Colonic mucosa (tissue), 4 donors: ENCODE measurements around the gene VPS33B. TPM values are rescaled to one million over a fixed set of nuclear protein-coding genes. Genes with fewer than 3 reads are reported as not detected.

Experiments
- DNase-seq: peaks from one replicate; pipeline ENCODE4 v3.0.0-alpha.2; 2020
- H3K27ac ChIP-seq: fragments of 200-600 bp; one replicate; pipeline ENCODE4 v1.8.0; 2021
- H3K27me3 ChIP-seq: fragments of 200-600 bp; one replicate; pipeline ENCODE4 v1.8.0; 2021
- H3K36me3 ChIP-seq: fragments of 200-600 bp; one replicate; pipeline ENCODE4 v1.8.0; 2021
- H3K4me1 ChIP-seq: fragments of 200-600 bp; one replicate; pipeline ENCODE4 v1.8.0; 2021; ENCODE audit warnings: mild to moderate bottlenecking
- H3K4me3 ChIP-seq: fragments of 200-600 bp; one replicate; pipeline ENCODE4 v1.8.0; 2021
- H3K9ac ChIP-seq, 2 donors: one replicate each; pipeline ENCODE4 v1.7.0; 2013; ENCODE audit warnings: control low read depth in 2 of 2, low read depth in 2 of 2, low read length in 2 of 2
- H3K9me3 ChIP-seq: fragments of 200-600 bp; one replicate; pipeline ENCODE4 v1.8.0; 2021
- CTCF ChIP-seq: fragments of 200-600 bp; IDR thresholded peaks from one replicate; pipeline ENCODE4 v1.8.0; 2022; ENCODE audit warnings: antibody characterized with exemption, mild to moderate bottlenecking
- intact Hi-C: fragments of 100-400 bp; cut with DNase I; formaldehyde crosslinking; loops from one replicate; pipeline ENCODE4 v1.14.1; 2022
- total RNA-seq, 2 donors: library from RNA; stranded (reverse); fragmentation: NEBNext Ultra II Directional in 1 of 2; extraction: Animal tissue kit (Norgen Biotek cat#: 25700) in 1 of 2; gene quantifications; one replicate each; pipeline ENCODE4 v1.2.1, GENCODE V29; 2021
- donor health status: healthy.
- donor health status: DM: no; HTN: no; CAD: no.
- donor health status: DM: no; HTN: no; CAD: no.

The VPS33B gene
- total RNA-seq, 2 donors from 2014 or later = 18.0 to 18.1 TPM

GRCh38 chr15:90994417-90995311, 27.7 kb downstream of the VPS33B start, which contains the start of gene PRC1:
Gene PRC1, minus strand, starts transcription at chr15:90994535. Its CDS starts 118 bp downstream, at chr15:90994417.
- H3K27me3 ChIP-seq = no peaks in the 10 kb centered on the region
- no peaks in the 10 kb centered on the region for H3K36me3 ChIP-seq
- H3K4me3 ChIP-seq = peak within 1 kb of the TSS; percentile 99
- H3K27ac ChIP-seq = peak within 1 kb of the TSS; percentile 71
- peak within 1 kb of the TSS; percentile 88 to 98 for H3K9ac ChIP-seq
- peak; percentile 98 for DNase-seq
- intact Hi-C loops = no loop called here
- no peak for TF ChIP-seq CTCF
- H3K4me1 ChIP-seq = peaks cover 6% of the 10 kb centered on the region
- no peaks in the 10 kb centered on the region for H3K9me3 ChIP-seq

GRCh38 chr15:90994059-90994416, 28.4 kb downstream of the VPS33B start:
- Histone ChIP-seq H3K27ac (peak overlapping the region; percentile 71), H3K27me3 (no peaks in the 10 kb centered on the region), H3K36me3 (no peaks in the 10 kb centered on the region), H3K9me3 (no peaks in the 10 kb centered on the region), H3K4me1 (peaks cover 6% of the 10 kb centered on the region), H3K4me3 (peak overlapping the region; percentile 99), H3K9ac (peak overlapping the region; percentile 88 to 98)
- intact Hi-C loops = no loop called here
- DNase-seq = peak; percentile 25
- no peak for TF ChIP-seq CTCF

GRCh38 chr15:90991587-90992285, 30.7 kb downstream of the VPS33B start:
- TF ChIP-seq CTCF = no peak
- no peaks in the 10 kb centered on the region for H3K36me3 ChIP-seq
- DNase-seq = no peak
- no peak overlapping the region for H3K4me3 ChIP-seq
- no peaks in the 10 kb centered on the region for H3K27me3 ChIP-seq
- intact Hi-C loops = no loop called here
- H3K27ac ChIP-seq = no peak overlapping the region
- no peak overlapping the region for H3K9ac ChIP-seq
- peaks cover 6% of the 10 kb centered on the region for H3K4me1 ChIP-seq
- no peaks in the 10 kb centered on the region for H3K9me3 ChIP-seq

- H3K36me3 ChIP-seq = no peaks in the 10 kb centered on the region
- no peak overlapping the region for H3K4me3 ChIP-seq
- no peaks in the 10 kb centered on the region for H3K9me3 ChIP-seq
- no peak overlapping the region for H3K27ac ChIP-seq
- DNase-seq = no peak
- H3K27me3 ChIP-seq = no peaks in the 10 kb centered on the region
- no peak overlapping the region for H3K9ac ChIP-seq
- peaks cover 5% of the 10 kb centered on the region for H3K4me1 ChIP-seq
- intact Hi-C loops = no loop called here
- TF ChIP-seq CTCF = no peak
Observed at GRCh38 chr15:90990446-90990845, 31.9 kb downstream of the VPS33B start.

GRCh38 chr15:90989040-90989768, 33.2 kb downstream of the VPS33B start:
- Histone ChIP-seq H3K4me3 (no peak overlapping the region), H3K27ac (no peak overlapping the region), H3K9me3 (no peaks in the 10 kb centered on the region), H3K9ac (no peak overlapping the region), H3K27me3 (no peaks in the 10 kb centered on the region), H3K36me3 (no peaks in the 10 kb centered on the region), H3K4me1 (peaks cover 3% of the 10 kb centered on the region)
- no peak for DNase-seq
- intact Hi-C loops = no loop called here
- TF ChIP-seq CTCF = no peak
